COLO668 (cell line): ENCODE data around the gene KRTAP5-5.
A peak's percentile ranks its signal among the peaks of the same experiment; 100 is the strongest.
"Not testable (repeated sequence)": the region's sequence is repeated elsewhere in the genome, so short reads cannot be mapped to it uniquely, and the experiment has no call there.

Experiments
- DNase-seq: peaks from one replicate; lab custom pipeline; 2025; ENCODE audit not compliant: unreplicated experiment; lab: John Stamatoyannopoulos, UW

The KRTAP5-5 gene, protein sequence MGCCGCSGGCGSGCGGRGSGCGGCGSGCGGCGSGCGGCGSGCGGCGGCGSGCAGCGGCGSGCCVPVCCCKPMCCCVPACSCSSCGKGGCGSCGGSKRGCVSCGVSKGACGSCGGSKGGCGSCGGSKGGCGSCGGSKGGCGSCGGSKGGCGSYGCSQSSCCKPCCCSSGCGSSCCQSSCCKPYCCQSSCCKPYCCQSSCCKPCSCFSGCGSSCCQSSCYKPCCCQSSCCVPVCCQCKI

DNA sequence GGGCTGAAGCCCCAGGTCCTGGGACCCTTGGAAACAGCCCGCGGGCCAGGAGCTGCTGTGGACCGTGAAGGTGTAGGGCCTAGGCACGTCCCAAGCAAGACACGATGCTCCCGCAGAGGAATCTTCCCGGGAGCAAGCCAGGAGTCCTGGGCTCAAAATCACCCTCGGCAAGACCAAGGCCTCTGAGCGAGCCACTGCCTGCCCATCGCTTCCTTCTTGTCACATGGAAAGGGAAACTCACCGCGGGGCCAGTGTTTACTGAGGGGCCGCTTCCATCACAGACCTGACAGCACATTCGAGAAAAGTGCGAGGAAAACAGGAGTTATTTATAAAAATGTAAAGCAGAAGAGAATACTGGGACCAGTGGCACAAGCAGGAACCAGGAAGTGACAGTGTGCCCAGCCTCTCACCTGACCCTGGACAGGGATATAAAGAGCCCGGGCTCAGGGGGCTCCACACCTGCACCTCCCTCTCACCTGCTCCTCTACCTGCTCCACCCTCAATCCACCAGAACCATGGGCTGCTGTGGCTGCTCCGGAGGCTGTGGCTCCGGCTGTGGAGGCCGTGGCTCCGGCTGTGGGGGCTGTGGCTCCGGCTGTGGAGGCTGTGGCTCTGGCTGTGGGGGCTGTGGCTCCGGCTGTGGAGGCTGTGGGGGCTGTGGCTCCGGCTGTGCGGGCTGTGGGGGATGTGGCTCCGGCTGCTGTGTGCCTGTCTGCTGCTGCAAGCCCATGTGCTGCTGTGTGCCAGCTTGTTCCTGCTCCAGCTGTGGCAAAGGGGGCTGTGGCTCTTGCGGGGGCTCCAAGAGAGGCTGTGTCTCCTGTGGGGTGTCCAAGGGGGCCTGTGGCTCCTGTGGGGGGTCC, at the start of gene KRTAP5-5:
TSS of gene KRTAP5-5 (plus strand) at position 450 of the 860 bp plus-strand sequence. CDS start at position 516, 66 bp downstream.
- DNase-seq = no peak

DNA sequence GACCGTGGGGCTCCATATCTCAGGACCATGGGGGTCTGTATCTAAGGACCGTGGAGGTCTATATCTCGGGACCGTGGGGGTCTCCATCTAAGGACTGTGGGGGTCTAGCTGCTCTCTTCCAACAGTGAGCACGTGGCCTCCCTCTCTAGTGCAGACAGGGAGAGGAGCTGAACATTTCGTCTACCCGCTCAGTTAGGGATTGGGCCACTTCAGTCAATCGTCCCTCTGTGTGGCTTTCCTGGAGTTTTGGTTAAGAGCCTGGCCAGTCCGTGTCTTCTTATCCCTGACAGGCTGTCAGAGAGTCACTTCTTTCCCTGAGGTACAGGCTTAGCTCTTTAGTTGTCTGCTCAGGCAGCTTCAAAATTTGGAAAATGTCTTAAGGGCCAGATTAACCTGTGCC, 47.6 kb upstream of the KRTAP5-5 start:
- no peak for DNase-seq

DNA sequence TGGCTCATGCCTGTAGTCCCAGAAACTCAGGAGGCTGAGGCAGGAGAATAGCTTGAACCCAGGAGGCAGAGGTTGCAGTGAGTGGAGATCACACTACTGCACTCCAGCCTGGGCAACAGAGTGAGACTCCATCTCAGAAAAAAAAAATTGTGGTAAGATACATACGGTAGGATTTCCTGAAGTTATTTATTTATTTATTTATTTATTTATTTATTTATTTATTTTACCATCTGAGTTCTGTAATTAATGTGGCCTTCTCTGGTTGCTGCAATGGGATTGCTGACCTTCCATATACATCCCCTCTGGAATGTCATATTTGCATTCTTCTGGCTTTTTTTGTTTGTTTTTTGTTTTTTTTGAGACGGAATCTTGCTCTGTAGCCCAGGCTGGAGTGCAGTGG, 46.7 kb upstream of the KRTAP5-5 start:
- DNase-seq = not testable (repeated sequence)

DNA sequence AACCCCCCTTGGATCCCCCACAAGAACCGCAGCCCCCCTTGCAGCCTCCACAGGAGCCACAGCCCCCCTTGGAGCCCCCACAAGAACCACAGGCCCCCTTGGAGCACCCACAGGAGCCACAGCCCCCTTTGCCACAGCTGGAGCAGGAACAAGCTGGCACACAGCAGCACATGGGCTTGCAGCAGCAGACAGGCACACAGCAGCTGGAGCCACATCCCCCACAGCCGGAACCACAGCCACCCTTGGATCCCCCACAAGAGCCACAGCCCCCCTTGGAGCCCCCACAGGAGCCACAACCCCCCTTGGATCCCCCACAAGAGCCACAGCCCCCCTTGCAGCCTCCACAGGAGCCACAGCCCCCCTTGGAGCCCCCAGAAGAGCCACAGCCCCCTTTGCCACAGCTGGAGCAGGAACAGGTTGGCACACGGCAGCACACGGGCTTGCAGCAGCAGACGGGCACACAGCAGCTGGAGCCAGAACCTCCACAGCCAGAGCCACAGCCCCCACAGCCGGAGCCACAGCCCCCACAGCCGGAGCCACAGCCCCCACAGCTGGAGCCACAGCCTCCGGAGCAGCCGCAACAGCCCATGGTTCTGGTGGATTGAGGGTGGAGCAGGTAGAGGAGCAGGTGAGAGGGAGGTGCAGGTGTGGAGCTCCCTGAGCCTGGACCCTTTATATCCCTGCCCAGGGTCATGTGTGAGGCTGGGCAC, 44.8 kb upstream of the KRTAP5-5 start, which contains the start of gene KRTAP5-1:
TSS of gene KRTAP5-1 (minus strand) at position 623 of the 710 bp plus-strand sequence. CDS start at position 589, 34 bp downstream.
- DNase-seq = not testable (repeated sequence)

DNA sequence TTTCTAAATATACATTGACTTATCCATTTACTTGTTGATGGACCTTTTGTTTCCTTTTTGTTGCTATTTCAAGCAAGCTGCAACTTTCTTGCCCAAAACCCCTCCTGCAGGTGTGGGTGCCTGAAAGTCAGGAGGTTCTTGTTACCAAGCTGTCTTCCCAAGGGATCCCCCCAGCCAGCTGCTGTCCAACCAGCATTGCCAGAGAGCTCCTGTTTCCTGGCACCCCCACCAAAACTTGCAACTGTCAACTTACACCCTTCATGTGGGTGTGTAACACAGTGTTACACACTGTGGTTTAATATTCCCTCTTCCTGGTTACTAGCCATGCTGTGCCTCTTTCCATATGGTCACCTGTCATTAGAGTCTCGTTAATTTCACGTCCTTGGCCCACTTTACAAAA, 42.9 kb upstream of the KRTAP5-5 start:
- no peak for DNase-seq

DNA sequence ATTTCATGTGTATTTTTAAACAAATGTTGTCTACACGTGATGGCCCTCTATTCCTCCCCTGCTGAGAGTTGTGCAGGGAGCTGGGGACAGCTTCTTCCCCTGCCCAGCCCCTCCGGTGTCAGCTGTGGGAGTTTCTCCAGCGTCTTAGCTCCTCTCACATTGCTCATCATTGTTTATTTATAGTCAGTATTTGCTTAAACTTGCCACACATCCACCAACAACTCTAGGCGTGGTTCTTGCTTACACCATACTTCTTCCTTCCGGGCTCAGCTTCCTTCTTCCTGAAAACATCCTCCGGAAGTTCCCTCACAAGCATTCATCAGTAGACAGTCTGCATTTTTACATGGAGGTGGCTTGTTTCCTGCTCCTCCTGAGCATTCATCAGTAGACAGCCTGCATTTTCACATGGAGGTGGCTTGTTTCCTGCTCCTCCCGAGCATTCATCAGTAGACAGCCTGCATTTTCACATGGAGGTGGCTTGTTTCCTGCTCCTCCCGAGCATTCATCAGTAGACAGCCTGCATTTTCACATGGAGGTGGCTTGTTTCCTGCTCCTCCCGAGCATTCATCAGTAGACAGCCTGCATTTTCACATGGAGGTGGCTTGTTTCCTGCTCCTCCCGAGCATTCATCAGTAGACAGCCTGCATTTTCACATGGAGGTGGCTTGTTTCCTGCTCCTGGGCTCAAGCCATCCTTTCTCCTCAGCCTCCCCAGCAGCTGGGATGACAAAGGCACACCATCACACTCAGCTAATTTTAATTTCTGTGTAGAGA, 40.2 kb upstream of the KRTAP5-5 start:
- DNase-seq = not testable (repeated sequence)

DNA sequence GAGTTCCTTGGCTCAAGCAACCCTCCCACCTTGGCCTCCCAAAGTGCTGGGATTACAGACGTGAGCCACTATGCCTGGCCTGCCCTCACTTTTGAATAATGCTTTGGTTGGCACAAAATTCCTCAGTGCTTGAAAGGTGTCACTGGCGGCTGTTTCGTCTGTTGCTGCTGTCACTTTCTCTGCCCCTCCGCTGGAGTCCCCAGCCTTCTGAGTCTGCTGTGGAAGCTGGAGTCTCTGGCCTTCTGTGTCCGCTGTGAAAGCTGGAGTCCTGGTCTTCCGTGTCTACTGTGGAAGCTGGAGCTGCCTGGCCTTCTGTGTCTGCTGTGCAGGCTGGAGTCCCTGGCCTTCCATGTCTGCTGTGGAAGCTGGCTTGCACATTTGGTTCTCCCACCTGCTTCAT, 39.6 kb upstream of the KRTAP5-5 start:
- DNase-seq = no peak

DNA sequence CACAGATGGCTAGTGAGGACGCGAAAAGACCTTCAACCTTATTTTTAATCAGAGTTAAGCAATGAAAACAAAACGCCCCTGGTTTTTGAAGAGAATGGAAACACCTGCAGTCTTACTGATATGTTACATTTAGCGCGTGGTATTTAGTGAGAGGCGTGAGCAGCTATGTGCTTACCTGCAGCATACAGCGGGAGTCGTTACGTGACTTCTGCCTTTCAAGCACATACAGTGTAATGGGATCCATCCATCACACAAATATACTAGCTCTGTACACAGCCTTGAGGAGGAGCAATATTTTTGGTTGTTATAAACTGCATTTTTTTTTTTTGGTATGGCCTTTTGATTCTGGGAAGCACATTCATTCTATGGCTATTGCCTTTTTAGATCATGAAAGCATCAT, 36.9 kb upstream of the KRTAP5-5 start:
- DNase-seq = no peak

DNA sequence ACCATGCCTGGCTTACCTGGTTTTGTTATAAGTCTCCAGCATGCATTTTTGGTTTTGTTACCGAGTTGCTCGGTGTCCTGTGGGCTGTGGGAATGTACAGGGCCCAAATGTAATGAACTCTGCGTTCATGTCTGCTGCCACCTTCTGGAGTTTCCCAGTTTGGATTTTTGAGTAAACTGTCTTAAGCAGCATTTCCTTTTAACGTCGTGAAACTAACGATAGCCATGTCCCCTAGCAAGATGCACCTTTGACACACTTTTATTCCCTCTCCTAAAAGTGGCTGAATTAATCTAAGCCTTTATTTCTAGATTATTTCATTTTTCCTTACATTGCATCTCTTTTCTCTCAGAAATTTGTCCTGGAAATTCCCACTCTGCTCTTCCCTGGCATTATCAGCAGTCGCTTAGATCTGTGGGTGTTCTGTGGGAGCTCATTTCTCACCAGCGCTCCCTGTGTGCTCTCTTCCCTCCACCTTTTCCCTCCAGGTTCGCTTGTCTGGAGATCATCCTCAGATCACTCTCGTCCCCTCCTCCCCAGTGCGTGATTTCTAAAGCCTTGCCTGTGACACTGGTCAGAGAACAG, 33.5 kb upstream of the KRTAP5-5 start:
- DNase-seq = not testable (repeated sequence)

DNA sequence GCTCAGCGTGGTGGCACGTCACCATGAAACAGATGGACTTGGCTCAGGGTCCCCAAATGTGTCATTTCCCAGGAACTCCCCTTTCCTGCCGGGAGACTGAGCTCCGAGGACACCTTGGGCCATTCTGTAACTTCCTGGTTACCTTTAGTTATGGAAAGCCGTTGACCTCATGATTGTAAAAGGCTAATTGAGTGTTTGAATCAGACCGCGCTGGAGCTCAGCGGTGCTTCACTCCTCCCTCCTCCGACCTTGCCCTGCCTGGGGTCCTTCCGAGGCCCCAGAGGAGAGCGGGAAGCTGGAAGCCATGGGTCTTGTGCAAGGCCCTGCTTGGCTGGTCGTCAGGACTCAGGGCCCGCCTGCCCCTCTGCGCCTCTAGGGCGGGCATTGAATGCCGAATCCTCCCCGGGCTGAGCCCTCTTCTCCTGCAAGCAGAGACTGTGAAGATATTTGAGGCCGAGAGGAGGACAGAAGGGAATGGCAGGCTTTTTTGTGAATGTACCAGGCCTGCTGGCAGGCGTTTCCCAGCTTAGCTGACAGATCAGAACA, 32.9 kb upstream of the KRTAP5-5 start:
- DNase-seq = not testable (repeated sequence)

DNA sequence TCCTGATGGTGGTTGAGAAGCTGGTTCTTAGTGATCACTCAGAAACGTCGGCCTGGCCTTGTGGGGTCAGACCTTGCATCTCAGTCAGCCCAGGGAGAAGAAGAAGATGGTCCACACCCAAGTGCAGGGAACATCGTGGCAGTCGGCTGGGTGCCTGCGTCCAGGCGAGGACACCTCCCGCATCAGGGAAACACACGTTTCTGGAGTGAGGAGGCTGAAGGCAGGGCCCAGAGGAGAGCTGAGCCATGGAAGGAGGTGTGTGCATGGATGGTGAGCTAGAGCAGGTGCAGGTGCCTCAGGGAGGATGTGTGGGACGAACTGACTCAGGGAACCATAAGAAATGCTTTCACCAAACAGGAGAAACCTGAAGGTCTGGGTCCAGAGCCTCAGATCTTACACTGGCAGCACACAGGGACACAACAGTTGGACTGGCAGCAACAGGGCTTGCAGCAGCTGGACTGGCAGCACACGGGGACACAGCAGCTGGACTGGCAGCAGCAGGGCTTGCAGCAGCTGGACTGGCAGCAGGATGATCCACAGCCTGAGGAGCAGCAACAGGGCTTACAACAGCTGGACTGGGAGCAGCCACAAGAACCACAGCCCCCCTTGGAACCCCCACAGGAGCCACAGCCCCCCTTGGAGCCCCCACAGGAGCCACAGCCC, 32.1 kb upstream of the KRTAP5-5 start:
- peak; percentile 3 for DNase-seq

DNA sequence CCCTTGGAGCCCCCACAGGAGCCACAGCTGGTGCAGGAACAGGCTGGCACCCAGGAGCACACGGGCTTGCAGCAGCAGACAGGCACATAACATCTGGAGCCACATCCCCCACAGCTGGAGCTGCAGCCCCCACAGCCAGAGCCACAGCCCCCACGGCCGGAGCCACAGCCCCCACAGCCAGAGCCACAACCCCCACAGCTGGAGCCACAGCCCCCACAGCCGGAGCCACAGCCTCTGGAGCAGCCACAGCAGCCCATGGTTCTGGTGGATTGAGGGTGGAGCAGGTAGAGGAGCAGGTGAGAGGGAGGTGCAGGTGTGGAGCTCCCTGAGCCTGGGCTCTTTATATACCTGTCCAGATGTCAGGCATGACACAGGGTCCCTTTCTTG, 31.6 kb upstream of the KRTAP5-5 start, which contains the start of gene KRTAP5-2:
TSS of gene KRTAP5-2 (minus strand) at position 301 of the 387 bp plus-strand sequence. CDS start at position 257, 44 bp downstream.
- peak; percentile 0 for DNase-seq

DNA sequence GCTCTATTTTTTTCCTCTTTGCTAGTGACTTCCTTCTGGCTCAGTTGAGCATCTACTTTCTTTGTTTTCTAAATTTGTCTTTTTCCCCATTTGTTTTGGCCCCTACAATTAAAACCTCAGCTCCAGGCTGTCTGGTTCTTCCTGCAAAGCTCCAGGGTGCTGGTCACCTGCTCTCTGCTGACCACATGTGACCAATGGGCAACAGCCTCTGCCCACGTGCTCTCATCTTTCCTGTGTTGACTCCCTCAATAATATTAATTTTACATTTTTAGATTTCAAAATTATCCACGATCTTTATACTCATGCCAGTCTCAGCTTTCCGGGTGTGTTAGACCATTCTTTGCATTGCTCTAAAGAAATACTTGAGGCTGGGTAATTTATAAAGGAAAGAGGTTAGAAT, 31.2 kb upstream of the KRTAP5-5 start:
- not testable (repeated sequence) for DNase-seq

DNA sequence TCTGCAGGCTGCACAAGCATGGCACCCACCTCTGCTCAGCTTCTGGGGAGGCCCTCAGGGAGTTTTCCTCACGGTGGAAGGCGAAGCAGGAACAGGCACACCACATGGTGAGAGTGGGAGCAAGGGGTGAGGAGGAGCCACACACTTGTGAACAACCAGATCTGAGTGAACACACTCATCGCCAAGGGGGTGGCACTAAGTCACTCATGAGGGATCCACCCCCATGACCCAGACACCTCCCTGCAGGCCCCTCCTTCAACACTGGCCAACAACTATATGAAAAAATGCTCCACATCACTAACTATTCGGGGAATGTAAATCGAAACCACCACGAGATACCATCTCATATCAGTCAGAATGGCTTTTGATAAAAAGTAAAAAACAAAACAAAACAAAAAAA, 30.8 kb upstream of the KRTAP5-5 start:
- DNase-seq = no peak

DNA sequence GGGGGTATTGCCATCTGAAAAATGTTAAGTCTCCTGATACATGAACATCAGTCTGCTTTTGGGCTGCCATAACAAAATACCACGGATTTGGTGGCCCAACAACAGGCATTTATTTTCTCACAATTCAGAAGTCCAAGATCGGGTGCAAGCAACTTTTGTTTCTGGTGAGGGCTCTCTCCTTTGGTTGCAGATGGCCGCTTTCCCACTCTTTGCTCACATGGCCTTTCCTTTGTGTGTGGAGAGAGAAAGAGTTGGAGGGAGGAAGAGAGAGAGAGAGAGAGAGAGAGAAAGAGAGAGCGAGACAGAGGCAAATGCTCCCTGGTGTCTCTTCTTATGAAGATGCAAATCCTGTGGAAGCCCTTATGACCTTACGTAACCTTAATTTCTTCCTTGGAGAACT, 28.9 kb upstream of the KRTAP5-5 start:
- no peak for DNase-seq

DNA sequence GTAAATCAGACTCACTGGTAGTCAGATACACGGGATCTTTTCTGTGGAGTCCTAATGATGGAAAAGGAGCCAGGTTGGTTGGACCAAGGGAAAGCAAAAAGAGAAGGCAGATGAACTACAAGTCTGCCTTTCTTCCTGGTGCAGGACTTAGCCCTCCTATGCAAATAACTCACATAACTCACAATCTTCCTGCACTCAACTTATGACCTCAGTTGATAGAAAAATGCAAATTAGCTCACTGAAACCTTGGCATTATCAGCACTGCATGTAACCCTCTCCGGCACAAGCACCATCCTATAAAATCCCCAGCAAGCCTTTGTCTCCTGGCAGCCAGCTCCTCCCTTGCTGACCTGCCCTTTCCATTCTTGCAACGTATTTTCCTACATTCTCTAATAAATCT, 27.9 kb upstream of the KRTAP5-5 start:
- DNase-seq = not testable (repeated sequence)

DNA sequence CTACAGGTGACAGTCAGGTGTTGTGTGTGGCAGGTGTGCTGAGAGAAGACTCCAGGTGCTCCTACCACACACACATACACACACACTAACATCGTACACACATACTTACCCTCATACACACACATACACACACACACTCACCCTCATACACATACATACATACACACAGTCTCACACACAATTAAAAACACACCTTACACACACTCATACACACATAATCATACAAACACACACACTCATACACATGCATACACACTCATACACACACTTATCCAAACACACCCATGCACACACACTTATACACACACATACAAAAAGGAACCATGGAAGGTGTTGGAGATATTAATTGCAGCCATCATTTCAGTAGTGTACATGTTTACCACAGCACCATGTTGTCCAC, 25.9 kb upstream of the KRTAP5-5 start:
- peak; percentile 9 for DNase-seq

DNA sequence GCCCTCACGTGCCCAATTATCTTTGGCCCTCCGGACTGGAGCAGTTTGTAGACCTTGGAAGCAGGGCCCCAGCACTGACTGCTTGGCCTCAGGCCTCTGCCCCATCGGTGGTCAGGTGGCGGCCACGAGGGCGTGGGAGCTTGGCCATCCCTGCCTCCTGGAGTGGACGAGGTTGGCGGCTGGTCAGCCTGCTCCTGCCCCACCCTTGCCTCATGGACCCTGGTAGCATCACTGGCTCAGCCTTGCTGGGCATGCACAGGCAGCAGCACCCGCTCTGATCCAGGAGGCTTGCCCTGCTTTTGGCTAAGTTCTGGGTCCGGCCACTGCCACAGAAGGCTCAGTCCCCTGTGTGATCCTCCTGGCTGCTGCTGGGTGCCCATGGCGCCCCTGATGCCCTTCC, 25.4 kb upstream of the KRTAP5-5 start:
- DNase-seq = no peak

DNA sequence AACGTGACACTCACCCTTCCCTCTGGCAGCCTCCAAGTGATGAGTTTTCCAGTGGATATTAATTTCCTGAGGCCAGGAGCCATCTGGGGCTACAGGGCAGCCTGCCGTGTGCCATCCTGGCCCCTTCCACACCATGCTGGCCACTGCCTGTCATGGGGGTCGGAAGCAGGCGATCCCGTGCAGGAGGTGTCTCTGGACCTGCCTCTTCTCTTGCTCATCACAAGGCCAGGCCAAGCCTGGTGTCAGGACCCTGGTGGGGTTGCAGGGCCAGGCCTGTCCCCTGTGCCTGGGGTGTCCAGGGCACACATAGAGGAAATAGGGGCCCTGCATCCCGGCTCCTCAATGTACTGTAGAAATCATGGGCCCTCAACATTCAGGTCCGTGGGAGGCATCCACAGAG, 24.9 kb upstream of the KRTAP5-5 start:
- DNase-seq = no peak
